CD4-positive, alpha-beta T cell treated with Interleukin-4 for 4 hours (primary cell): ENCODE results near the gene TSC22D4.
A peak's percentile ranks its signal among the peaks of the same experiment; 100 is the strongest.
"Not testable (repeated sequence)": the region's sequence is repeated elsewhere in the genome, so short reads cannot be mapped to it uniquely, and the experiment has no call there.

Source experiments
- DNase-seq: peaks from one replicate; pipeline ENCODE4 v3.0.0-alpha.2; 2020

TSC22D4 gene

DNA sequence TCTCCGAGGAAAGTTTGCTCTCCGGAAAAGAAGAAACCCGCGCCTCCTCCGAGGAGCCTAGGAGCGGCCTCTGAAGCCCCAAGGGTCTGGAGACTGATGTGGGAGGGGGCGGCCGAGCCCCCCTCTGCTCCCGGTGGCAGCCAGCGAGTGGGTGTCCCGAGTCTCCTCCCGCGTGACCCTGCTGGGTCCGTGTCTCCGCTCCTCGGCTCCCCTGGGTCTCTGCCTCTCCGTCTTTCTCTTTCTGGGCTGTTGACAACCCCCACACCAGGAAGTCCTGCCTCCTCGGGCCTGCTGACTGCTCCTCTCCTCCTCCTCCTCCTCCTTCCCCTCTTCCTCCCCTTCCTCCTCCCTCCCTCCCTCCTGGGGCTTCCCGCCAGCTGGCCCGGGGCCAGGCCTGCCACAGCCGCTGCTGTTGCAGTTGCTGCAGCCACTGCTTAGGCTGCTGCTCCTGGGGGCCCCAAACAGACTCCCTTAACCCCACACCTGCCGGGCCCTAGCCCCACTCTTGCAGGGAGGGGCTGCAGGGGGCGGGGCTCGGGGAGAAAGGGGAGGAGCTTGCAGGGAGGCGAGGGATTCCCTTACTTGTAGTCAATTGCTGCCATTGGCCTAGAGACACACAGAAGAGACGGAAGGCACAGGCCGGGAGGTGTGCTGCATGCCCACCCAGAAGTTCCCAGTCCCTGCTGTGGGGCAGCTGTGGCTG is at the start of gene TSC22D4:
TSS of gene TSC22D4 (minus strand) at position 257 of the 703 bp plus-strand sequence. CDS start 1,176 bp downstream, outside the sequence.
- DNase-seq, result peak; percentile 96

DNA sequence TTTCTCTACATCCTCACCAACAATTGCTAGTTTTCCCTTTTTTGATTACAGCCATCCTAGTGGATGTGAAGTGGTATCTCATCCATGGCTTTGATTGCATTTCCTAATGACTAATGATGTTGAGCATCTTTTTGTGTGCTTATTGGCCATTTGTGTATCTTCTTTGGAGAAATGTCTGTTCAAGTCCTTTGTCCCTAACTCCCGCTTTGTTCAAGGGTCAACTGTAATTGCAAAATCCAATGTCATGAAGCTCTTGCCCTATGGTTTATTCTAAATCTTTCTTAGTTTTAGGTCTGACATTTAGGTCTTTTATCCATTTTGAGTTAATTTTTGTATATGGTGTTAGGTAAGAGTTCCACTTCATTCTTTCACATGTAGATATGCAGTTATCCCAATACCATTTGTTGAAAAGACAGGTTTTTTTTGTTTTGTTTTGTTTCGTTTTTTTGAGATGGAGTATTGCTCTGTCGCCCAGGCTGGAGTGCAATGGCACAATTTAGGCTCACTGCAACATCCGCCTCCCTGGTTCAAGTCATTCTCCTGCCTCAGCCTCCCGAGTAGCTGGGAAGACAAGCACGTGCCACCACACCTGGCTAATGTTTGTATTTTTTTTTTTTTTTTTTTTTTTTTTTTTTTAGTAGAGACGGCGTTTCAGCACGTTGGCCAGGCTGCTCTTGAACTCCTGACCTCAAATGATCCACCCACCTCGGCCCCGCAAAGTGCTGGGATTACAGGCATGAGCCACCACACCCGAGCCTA is 49.3 kb upstream of the TSC22D4 start:
- DNase-seq, result not testable (repeated sequence)

DNA sequence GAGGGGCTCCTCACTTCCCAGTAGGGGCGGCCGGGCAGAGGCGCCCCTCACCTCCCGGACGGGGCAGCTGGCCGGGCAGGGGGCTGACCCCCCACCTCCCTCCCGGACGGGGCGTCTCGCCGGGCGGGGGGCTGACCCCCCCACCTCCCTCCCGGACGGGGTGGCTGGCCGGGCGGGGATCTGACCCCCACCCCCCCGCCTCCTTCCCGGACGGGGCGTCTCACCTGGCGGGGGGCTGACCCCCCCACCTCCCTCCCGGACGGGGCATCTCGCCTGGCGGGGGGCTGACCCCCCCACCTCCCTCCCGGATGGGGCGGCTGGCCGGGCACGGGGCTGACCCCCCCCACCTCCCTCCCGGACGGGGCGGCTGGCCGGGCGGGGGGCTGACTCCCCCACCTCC is 44.2 kb upstream of the TSC22D4 start:
- DNase-seq, result not testable (repeated sequence)

DNA sequence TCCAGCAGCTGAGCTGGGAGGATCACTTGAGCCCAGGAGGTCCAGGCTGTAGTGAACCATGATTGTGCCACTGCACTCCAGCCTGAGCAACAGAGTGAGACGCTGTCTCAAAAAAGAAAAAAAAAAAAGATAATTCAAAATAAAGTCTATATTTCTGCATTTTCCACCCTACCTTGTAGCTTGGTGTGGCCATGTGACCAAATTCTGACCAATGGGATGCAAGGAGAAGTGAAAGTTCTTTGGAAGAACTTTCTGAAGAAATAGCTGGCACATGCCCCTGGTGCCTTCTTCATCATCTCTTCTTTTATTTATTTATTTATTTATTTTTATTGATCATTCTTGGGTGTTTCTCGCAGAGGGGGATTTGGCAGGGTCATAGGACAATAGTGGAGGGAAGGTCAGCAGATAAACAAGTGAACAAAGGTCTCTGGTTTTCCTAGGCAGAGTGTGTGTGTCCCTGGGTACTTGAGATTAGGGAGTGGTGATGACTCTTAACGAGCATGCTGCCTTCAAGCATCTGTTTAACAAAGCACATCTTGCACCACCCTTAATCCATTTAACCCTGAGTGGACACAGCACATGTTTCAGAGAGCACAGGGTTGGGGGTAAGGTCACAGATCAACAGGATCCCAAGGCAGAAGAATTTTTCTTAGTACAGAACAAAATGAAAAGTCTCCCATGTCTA is 43.0 kb upstream of the TSC22D4 start:
- DNase-seq, result not testable (repeated sequence)

DNA sequence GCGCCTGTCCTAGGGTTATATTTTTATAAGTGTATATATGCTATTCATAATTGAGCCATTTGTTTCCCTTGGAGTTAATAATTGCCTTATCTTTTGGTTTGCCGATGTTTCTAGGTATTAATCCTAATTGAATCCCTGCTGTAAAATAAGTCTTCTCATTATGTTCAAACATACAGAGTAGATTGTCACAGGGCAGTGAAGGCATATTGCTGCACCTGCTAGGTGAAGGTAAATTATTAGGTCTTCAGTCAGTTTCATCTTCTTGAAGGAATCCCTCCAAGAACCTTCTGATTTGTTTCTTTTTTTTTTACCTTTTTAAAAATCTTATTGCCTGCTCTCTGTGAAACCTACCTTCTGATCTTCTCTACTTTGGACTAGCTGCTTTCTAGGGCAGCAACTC is 42.1 kb upstream of the TSC22D4 start:
- DNase-seq, result no peak

DNA sequence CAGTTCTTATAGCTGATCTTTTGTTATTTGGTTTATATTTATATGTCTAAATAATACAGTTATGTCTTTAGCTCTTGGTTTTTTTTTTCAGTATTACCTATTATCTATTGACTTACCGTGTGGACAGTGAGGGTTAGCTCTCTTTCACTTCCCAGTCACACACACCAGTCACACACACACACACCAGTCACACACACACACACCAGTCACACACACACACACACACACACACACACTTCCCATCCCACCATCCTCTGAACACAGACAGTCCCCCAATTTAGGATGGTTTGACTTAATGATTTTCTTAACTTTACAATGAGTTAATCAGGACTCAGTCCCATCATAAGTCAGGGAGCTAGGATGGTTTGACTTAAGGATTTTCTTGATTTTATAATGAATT is 41.1 kb upstream of the TSC22D4 start:
- DNase-seq, result no peak

DNA sequence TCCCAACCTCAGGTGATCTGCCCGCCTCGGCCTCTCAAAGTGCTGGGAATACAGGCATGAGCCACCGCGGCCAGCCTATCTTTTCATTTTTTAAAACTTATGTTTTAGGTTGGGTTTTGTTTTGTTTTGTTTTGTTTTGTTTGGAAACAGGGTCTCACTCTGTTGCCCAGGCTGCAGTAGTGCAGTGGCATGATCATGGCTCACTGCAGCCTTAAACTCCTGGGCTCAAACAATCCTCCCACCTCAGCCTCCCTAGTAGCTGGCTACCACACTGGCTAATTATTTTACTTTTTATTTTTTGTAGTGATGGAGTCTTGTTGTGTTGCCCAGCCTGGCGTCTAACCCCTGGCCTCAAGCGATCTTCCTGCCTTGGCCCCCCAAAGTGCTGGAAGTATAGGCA is 40.6 kb upstream of the TSC22D4 start:
- no peak for DNase-seq

DNA sequence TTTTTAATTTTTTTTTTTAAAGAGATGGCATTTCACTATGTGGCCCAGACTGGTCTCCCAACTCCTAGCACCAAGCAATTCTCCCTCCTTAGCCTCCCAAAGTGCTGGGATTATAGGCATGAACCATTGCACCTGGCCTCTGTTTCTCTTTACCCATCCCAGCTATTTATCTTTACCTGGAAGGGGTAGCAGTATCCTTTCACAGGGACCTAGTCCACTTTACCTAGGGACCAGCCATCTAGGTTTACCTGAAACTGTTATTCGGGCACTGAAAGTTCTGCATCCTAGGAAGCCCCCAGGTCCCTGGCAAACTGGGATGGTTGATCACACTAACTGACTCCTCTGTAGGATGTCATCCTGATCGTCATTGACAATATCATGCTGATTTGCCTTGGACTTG is 38.3 kb upstream of the TSC22D4 start:
- DNase-seq, result no peak

DNA sequence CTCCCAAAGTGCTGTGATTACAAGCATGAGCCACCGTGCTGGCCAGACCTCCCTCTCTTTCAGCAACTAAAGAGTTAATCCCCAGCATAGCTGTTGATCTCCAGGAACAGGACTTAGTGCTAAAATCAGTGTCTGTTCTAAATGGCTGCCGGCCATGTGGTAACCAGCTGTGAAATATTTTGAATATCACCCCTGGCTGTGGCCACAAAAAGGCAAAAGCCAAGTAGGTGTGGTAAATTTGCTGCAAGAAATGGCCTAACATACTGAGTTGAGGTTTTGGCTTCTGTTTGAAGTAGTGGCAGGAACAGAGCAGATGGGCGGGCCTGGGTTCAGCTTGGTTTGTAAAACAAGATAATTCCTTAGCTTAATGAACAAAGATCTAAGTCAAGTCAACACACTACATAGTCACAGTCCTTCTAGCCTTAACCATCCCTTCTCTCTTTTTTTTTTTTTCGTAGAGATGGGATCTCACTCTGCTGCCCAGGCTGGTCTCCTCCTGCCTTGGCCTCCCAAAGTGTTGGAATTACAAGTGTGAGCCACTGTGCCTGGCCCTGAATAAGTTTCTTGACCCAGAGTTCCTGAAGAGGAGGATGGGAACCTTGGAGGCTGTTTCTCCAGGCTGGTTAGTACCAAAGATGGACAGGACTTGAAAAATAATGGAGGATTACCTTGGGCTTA is 37.3 kb upstream of the TSC22D4 start:
- peak; percentile 72 for DNase-seq

DNA sequence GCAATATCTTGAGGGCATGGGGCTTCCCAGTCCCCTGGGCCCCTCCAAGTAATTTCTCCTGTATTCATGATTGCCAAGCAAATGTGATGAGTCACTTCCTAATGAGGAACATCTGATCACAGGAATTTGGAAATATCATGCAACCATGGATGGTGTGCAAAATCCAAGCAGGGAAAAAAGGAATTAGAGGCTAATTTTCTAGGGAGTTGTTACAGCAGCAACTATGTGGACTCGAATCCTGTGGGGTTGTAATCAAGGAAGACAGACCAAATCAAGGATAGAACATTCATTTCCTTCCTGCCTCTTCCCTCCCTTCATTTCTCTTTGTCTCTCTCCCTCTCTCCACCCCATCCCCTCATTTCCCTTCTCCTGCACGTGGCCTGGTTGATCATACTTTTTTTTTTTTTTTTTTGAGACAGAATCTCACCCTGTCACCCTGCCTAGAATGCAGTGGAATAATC is 36.1 kb upstream of the TSC22D4 start:
- no peak for DNase-seq

DNA sequence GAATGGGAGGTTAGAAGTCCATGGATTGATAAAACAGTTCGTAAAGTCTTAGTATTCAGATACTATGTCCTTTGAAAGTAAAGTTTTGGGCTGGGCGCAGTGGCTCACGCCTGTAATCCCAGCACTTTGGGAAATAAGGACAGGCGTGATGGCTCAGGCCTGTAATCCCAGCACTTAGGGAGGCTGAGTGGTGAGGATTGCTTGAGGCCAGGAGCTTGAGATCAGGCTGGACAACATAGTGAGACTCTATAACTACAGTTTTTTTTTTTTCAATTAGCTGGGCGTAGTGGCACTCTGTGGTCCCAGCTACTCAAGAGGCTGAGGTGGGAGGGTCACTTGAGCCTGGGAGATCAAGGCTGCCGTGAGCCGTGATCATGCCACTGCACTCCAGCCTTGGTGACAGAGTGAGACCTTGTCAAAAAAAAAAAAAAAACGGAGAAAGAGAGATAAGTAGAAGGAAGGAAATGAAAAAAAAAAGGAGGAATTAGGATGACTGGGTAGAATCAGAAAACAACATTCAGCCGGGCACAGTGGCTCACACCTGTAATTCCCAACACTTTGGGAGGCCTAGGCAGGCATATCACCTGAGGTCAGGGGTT is 34.3 kb upstream of the TSC22D4 start:
- DNase-seq, result no peak

DNA sequence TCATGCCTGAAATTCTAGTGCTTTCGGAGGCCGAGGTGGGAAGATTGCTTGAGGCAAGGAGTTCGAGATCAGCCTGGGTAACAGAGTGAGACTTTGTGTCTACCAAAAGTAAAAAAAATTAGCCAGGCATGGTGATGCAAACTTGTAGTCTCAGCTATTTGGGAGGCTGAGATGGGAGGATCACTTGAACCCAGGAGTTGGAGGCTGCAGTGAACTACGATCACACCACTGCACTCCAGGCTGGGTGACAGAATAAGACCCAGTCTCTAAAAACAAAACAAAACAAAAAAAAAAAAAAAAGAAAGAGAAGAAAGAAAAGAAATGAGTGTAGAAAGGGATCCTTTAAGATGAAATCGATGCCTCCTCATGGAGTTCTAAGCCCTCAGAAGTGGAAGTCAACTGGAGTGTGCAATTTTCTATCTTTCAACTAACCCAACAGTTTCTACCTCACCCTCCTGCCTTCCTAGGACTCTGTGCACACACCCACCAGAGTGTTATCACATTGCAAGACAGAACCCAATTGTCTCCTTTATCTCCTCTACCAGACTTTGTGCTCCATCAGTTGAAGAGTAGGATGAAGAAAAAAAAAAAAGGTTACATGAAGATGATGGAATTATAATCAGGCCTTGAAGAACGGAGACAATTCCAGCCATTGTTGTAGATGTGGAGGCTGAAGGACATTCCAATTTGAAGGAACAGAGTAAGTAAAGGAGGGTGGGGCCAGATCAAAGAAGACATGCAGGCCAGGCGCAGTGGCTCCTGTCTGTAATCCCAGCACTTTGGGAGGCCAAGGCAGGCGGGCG is 31.6 kb upstream of the TSC22D4 start:
- DNase-seq, result no peak

DNA sequence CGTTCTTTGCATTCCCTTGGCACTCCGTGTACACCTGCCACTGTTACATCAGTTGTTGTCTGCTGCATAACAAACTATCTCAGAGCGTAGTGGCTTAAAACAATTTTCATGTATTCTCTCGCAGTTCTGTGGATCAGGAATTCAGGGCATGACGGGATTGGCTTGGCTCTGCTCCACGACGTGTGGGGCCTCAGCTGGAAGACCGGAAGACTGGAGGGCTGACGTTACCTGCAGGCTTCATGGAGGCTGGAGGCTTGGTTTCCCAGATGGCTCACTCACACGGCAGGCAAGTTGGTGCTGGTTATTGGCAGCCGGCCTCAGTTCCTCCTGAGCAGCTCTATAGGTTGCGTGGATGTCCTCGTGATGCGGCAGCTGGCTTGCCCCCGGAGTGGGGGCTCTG is 30.2 kb upstream of the TSC22D4 start:
- DNase-seq, result no peak

DNA sequence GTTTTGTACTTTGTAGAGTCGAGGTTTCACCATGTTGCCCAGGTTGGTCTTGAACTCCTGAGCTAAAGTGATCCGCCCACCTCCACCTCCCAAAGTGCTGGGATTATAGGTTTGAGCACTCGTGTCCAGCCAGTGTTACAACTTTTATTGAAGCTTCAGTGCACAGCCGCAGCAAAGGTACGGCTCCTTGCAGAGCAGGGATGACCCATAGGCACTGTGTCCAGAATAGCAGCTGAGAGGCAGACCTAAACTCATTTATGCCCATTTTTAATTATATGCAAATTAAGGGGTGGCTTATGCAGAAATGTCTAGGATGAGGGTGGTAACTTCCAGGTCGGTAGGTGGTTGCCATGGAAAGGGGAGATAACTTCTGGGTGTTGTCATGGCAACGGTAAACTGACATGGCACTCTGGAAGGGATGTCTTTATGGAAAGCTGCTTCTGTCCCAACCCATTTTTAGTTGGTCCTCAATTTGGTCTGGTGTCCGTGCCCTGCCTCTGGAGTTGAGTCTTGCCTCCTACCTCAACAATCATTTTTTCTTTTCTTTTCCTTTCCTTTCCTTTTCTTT is 27.4 kb upstream of the TSC22D4 start:
- no peak for DNase-seq

DNA sequence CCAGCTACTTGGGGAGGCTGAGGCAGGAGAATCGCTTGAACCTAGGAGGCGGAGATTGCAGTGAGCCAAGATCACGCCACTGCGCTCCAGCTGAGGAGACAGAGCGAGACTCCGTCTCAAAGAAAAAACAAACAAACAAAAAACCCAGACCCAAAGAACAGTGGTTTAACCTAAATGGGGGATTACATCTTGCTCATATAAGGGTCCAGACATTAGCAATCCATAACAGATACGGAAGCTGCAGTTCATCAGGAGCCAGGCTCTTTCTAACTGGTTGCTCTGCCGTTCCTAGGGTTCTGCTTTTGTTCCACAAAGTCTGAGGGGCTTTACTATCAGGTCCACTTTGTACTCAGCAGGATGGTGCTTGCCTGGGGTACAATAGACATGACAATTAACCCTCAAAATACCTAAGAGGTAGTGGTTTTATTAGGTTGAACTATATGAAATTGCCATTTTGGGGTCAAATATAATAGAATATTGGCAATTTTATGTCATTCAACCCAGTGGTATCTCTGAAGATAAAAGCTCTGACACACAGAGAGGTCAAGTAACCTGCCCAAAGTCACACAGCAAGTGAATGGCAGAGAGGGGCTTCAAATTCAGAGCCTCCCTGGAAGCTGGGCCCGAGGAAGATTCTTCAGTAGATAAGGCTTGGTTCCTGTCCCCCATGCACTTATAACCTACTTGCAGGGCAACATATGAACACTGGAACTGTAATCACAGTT is 26.0 kb upstream of the TSC22D4 start:
- DNase-seq, result no peak

DNA sequence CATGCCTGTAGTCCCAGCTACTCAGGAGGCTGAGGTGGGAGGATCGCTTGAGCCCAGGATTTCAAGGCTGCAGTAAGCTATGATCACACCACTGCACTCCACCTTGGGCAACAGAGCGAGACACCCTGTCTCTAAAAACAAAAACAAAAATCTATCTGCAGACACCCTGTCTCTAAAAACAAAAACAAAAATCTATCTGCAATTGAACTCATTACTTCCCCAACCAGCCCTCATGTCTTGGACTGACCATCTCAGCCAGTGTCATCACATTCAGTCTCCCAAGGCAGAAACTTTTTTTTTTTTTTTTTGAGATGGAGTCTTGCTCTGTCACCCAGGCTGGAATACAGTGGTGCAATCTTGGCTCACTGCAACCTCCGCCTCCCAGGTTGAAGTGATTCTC is 25.0 kb upstream of the TSC22D4 start:
- not testable (repeated sequence) for DNase-seq

DNA sequence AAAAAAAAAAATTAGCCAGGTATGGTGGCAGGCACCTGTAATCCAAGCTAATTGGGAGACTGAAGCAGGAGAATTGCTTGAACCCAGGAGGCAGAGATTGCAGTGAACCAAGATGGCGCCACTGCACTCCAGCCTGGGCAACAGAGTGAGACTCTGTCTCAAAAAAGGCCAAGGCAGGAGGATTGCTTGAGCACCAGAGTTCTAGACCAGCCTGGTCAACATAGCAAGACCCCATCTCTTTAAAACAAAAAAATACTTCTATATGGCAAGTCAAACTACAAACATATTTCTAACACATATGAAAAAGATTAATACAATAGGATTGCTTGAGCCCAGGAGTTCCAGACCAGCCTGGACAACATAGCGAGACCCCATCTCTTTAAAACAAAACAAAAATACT is 21.7 kb upstream of the TSC22D4 start:
- DNase-seq, result not testable (repeated sequence)

DNA sequence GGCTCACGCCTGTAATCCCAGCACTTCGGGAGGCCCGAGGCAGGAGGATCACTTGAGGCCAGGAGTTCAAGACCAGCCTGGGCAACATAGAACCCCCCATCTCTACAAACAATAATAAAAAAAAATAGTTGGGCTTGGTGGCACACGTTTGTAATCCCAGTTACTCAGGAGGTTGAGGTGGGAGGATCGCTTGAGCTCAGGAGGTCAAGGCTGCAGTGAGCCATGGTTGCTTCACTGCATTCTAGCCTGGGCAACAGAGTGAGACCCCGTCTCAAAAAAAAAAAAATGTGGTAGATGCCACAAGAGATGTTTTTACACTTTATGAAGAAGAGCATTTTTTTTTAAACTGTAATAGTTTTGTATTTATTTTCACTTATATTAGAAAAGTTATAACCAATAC is 17.5 kb upstream of the TSC22D4 start:
- no peak for DNase-seq

DNA sequence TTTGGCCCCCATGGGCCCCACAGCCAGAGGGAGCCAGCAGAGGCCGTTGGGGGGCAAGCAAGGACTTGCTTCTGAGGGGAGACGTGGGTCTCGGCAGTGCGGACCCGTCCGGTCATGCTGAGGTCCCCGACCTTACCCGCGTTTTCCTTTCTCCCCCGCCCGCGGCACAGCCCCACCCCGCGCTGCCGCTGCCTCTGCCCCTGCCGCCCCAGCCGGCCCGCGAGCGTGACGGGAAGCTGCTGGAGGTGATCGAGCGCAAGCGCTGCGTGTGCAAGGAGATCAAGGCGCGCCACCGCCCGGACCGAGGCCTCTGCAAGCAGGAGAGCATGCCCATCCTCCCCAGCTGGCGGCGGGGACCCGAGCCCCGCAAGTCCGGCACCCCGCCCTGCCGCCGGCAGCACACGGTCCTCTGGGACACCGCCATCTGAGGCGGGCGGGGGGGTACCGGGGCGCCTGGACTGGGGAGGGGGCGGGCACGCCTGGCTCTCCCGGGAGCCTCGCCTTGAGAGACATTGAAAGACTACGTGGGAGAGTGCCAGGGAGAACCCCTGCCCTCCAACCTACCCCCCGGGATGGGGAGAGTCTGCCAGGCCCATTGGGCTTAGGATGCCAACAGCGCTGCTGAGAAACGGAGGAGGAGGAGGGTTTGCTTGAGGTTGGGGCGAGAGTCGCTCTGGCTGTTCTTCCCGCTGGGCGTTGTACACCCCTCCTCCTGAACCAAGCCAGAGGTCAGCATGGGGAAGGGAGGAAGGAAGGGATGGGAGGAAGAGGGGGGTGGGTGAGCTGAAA is 14.7 kb upstream of the TSC22D4 start:
- peak; percentile 33 for DNase-seq
